HG02970 (cell line): Measurements from ENCODE around the gene CNTROB.

Experiments
- ATAC-seq: cut with Tn5 transposase; IDR thresholded peaks from one replicate; pipeline ENCODE4 v1.9.1; 2021; ENCODE audit warnings: mild to moderate bottlenecking, moderate library complexity, moderate number of reproducible peaks; ENCODE audit not compliant: unreplicated experiment, low FRiP score

The CNTROB gene

DNA sequence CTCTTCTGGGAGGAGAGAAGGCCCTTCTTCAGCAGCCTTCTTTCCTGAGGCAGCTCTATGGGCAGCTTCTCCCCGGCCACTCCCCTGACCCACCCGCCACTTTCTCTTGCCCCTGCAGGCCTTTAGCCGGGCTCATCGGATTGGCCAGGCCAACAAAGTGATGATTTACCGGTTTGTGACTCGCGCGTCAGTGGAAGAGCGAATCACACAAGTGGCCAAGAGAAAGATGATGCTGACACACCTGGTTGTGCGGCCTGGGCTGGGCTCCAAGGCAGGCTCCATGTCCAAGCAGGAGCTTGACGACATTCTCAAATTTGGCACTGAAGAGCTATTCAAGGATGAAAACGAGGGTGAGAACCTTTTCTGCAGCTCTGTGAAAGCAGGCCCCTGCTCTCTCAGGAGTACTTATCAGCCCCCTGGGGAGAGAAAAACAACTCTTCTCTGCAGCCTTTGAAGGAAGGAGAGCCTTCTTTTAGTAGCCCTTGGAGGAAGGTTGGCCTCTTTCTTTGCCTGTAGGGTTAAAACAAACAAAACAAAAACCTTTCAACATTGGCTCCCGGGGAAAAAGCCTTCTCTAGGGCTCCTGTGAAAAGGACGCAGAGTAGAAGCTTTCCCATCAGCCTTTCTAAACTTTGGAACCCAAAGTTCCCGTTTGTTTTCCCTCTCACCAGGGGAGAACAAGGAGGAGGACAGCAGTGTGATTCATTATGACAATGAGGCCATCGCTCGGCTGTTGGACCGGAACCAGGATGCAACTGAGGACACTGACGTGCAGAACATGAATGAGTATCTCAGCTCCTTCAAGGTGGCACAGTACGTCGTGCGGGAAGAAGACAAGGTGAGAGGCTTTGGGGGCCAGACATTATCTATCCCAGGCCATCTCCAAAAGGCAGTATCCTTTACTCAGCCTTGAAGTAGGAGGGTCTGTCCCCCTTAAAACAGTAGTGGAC, 28.6 kb upstream of the CNTROB start:
- no peak for ATAC-seq

- no peak for ATAC-seq
These were observed 22.9 kb upstream of the CNTROB start for GRCh38 chr17:7909089-7909488.

- ATAC-seq: no peak
These were observed 21.7 kb upstream of the CNTROB start for GRCh38 chr17:7910281-7910680.

DNA sequence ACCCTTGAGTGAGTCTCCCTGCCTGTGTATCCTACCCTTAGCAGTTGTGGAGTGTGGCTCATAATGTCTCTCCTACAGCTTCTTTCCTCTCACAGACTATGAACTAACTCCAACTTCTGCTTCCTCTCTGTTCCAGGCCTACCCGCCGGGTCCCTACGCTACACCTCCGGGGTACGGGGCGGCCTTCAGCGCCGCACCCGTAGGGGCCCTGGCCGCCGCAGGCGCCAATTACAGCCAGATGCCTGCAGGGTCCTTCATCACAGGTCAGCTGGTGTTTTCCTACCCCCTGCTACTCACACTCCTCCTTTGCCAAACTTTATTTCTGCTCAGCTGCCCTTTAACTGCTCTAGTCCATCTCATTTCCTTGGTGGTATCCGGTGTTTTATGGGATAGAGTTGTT, 21.3 kb upstream of the CNTROB start:
- no peak for ATAC-seq

GRCh38 chr17:7911116-7911515, 20.9 kb upstream of the CNTROB start:
- ATAC-seq: no peak

- ATAC-seq: no peak
These were observed 19.0 kb upstream of the CNTROB start for GRCh38 chr17:7912927-7913524.

GRCh38 chr17:7915179-7915610, 16.8 kb upstream of the CNTROB start:
- no peak for ATAC-seq

GRCh38 chr17:7915611-7916384, 16.2 kb upstream of the CNTROB start, which contains the start of gene RNF227:
Gene RNF227 (minus strand): TSS chr17:7916289. CDS start chr17:7916195, 94 bp downstream.
- ATAC-seq: peak; percentile 76

DNA sequence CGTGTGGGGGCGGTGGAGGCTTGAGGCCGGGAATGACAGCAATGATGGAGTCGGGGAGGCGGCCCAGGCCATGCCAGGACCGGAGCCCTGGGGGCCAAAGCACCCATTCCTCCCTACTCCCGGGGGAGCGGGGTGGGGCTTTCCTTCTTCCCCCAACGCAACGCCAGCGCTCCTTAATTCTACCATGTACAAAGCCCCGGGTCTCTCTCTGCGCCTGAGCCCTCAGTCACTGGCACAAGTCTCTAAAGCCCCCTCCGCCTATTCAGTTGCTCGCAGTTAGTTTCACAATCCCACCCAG, 15.7 kb upstream of the CNTROB start:
- ATAC-seq: peak; percentile 3

DNA sequence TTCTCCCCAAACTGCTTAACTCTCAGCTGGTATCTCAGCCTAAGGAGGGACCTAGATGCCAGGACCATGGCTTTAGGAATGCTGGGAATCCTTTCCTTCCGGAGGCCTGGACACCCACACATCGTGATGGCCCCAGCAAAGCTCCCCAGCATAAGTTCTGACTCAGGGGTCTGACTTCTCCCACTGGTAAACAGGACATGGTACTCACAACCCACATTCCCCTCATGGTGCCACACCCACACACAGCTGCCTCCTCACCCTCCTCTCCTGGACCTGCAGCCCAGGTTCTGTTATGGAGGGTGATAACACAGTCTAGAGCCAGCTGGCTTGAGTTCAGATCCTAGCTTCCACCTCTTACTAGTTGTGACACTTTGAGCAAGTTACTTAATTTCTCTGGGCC, 15.2 kb upstream of the CNTROB start:
- ATAC-seq: no peak

- ATAC-seq: no peak
These were observed 9.6 kb upstream of the CNTROB start for GRCh38 chr17:7922269-7922844.

GRCh38 chr17:7922845-7923628, 9.0 kb upstream of the CNTROB start:
- ATAC-seq: no peak

GRCh38 chr17:7927596-7927995, 4.4 kb upstream of the CNTROB start:
- ATAC-seq: no peak

DNA sequence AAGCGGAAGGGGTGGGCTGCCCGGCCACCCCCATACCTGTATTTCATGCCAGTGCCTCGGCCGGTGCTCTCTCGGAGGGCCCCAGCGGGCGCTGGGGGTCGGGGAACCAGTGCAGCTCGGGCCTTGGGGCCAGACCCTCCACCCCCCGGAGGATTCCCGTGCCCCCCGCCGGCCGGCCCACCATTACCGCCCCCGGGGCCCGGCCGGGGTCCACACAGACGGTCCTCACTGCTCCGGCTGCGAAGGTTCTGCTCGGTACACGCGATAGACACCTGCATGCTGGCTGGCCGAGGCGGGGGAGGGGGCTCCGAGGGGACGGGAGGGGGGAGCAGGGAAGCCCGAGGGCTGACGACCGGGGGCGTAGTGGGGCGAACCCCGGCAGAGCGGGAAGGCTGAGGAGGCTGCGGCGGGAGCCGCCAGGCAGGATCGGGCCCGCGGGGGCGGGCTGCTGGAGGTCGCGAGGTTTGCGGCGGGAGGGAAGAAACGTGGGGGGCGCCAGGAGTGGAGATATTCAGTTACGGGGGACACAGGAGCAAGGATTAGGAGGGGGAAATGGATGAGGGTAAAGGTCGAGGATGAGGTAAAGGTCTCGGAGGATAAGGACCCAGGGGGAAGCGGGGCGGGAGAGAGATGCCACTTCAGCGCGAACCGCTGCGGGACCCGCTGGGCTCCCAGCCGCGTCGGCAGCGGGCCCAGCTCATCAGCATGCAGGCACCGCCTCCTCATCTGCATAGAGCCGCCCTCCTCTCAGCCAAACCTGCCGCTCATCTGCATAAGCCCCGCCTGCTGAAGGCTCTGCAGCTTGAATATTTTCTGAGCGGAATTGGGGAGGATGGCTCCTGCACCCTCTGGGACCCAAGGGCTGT, 2.6 kb upstream of the CNTROB start, which contains the start of gene KCNAB3:
TSS of gene KCNAB3 (minus strand) at position 699 of the 866 bp plus-strand sequence. CDS start at position 278, 421 bp downstream.
- no peak for ATAC-seq

DNA sequence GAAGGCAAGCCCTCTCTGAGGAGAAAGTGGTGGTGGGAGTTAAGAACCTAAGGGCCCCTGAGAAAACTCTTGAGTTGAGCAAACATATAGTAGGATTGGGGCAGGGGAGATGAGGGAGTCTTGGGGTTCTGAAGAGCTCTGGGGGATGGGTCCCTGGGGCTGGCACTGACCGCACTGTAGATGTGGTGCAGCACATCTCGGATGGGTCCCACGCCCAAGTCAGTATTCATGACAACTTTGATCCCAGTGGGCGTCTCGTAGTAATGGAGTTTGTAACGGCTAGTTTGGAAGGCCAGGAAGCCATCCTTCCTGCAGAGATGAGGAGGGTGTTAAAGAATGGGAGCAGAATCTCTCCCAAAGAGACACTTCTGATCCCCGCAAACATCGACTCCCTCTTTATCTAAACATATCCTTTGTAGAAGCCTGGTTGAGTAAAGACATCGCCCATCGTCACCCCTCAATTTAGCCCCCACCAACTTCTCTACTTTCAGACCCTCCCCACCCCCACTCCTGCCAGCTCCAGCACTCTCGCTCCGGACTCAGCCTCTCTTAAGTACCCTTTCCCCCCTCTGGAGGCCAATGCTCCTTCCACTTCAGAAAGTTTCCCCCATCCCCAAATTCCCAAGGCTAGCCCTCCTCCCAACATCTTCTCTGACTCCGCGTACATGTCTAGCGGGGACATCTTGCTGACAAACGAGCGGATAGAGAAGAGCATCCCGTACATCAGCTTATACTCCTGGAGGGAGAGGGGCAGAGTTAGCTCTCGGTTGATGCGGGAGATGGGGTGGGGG, 970 bp upstream of the CNTROB start:
- no peak for ATAC-seq

GRCh38 chr17:7932483-7932891, 481 bp downstream of the CNTROB start:
- no peak for ATAC-seq

GRCh38 chr17:7932949-7933348, 943 bp downstream of the CNTROB start:
- no peak for ATAC-seq

- ATAC-seq: no peak
These were observed 3.9 kb downstream of the CNTROB start for GRCh38 chr17:7935859-7936258.
